NCI-H69 (cell line): Measurements from ENCODE around the gene TSPAN4.

Source experiments
- DNase-seq: peaks from one replicate; lab custom pipeline; 2025; lab: John Stamatoyannopoulos, UW

TSPAN4 gene

GRCh38 chr11:824292-824880, 18.3 kb upstream of the TSPAN4 start:
- peak; percentile 81 for DNase-seq

DNA sequence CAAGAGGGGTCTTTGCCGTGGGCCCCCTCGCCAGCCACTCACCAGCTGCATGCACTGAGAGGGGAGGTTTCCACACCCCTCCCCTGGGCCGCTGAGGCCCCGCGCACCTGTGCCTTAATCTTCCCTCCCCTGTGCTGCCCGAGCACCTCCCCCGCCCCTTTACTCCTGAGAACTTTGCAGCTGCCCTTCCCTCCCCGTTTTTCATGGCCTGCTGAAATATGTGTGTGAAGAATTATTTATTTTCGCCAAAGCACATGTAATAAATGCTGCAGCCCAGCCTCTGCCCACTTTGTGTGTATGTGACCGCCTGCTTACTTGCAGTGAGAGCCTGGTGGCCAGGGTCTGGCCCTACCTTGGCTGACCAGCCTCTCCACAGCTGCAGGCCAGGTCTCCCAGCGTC, 17.7 kb upstream of the TSPAN4 start:
- DNase-seq = peak; percentile 61

DNA sequence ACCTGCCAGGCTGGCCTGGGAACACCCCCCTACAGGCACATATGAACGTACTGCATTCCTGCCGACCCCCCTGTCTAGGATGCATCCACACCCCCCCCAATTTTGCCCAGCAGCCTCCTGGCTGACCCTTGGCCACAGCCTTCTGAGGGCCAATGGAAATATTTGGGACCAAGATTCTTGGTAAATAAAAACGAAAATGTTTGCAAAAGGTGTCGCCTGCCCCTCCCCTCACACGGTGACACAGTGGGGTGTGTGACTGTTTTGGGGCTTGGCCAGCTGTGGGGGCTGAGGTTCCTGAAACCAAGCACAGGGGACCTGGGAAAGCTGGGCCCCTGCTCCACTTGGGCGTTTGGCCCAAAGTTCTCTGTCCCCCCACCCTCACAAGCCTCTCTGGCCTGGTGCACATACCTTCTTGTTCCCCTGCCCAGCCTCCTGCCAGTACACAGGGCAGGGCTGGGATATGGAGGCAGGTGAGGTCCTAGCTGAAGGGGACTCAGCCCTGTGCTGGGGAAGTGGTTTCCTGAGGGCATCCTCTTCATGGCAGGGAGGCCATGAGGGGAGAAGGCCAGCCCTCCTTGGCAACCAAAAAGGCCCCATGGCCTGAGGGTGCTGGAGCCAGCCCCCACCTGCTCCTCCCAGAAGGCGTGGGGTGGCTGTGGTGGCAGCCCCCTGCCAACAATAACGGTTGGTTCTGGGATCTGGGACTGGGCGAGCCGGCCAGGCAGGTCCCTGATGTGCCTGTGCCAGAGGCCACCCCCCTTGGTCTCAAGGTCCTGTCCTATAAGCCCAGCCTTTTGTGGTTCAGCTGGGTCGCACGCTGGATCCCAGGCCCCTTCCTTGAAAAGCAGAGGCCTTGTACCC, 17.1 kb upstream of the TSPAN4 start:
- no peak for DNase-seq

DNA sequence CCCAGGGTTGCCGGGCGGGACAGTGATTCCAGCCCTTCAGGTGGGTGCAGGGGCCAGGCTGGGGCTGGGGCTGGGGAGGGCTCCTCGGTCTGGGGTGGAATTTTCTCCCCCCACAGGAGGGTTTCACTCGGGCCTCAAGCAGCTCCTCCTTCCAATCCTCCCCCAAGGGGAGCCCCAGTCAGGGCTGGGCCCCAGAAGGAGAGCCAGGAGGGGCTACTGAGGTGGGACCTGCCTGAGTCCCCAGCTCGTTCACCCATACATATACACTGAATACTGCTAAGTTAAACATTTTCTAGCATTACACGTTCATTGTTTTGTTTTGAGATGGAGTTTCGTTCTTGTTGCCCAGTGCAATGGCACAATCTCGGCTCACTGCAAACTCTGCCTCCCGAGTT, 16.4 kb upstream of the TSPAN4 start:
- no peak for DNase-seq

GRCh38 chr11:826836-827145, 15.9 kb upstream of the TSPAN4 start:
- no peak for DNase-seq

GRCh38 chr11:827146-827896, 15.3 kb upstream of the TSPAN4 start:
- DNase-seq = peak; percentile 49

- no peak for DNase-seq
Observed at GRCh38 chr11:827897-828192, 14.8 kb upstream of the TSPAN4 start, which contains the start of gene CRACR2B. Gene CRACR2B, plus strand, starts transcription at chr11:827919. Its CDS starts 689 bp downstream, at chr11:828608.

DNA sequence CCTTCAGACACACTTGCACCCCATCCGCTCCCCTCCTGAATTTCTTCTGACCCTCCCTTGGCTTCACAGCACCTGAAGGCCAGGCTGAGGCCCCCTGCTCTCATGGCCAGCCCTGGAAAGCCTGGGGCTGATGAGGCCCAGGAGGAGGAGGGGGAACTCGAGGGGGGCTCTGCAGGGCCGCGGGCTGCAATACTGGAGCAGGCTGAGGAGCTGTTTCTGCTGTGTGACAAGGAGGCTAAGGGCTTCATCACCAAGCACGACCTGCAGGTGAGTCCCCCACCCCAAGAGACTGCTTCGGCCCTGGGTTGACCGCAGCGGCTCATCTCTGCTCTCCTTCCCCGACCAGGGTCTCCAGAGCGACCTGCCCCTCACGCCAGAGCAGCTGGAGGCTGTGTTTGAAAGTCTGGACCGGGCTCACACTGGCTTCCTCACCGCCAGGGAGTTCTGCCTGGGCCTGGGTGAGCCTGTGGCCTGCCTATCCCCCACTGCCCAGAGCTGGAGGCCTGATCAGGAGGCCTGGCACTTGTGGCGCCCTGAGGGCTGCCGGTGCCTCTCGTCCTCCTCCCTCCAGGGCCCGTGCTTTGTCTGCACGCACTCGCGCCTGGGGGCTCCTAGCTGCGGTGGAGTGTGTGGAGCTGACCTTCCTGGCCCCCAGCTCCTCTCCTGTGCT, 14.0 kb upstream of the TSPAN4 start:
- DNase-seq = no peak

GRCh38 chr11:829176-829846, 13.3 kb upstream of the TSPAN4 start:
- DNase-seq = no peak

- DNase-seq = peak; percentile 68
Observed at GRCh38 chr11:829847-830294, 12.8 kb upstream of the TSPAN4 start.

DNA sequence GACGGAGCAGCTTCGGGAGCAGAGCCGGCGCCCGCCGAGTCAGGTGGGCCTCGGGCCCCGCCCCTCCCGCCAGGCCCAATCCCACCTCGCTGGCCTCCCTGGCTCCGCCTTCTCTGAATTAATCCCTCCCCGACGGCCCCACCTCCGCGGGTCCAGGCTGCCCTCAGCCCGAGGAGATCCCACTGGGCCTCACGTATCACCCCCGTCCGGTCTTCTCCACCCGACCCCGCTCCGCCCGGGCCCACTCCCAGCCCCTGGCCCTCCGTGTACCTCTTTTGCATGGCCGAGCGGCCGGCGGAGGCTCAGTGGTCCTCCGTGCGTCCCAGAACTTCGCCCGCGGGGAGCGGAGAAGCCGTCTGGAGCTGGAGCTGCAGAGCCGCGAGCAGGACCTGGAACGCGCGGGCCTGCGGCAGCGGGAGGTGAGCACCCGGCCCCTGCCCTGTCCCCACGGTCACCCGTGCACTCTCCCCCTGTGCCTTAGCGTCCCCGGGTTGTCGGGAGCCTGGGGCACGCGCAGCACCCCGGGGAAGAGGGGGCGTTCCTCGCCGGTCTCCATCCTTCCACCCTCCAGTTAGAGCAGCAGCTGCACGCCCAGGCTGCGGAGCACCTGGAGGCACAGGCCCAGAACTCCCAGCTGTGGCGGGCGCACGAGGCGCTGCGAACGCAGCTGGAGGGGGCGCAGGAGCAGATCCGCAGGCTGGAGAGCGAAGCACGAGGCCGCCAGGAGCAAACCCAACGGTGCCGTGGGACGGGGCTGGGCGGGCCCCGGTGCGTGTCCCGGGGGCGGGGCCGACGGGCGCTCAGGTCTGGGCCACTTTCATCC, 12.1 kb upstream of the TSPAN4 start:
- DNase-seq = peak; percentile 93

DNA sequence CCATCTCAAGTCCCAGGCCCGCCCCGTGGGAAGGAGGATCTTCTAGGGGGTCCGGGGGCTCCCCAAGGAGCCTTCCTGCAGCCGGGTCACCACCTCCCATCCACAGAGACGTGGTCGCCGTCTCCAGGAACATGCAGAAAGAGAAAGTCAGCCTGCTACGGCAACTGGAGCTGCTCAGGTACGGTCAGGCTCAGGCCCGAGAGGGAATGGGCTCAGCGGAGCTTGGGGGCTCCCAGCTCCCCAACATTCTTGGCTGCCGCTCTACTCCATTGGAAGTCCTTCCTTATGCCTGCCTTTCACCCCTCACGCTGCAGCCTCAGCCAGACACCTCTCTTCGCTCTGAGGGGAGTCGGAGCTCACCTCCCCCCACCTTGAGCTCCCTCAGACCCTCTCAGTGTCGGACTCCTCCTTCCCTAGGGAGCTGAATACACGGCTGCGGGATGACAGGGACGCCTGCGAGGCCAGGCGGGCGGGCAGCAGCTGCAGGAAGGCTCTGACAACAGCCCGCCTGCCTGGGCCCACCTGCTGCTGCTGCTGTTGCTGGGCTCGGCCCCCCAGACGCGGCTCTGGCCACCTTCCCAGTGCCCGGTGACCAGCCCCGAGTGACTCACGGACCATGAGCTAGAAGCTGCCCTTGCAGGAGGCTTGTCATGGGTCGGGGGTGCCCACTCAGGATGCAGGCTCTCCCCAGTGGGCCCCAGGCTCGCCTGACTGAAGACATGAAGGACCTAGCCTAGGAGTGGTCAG, 11.4 kb upstream of the TSPAN4 start:
- DNase-seq = peak; percentile 70

GRCh38 chr11:831961-832528, 10.6 kb upstream of the TSPAN4 start:
- DNase-seq = no peak

DNA sequence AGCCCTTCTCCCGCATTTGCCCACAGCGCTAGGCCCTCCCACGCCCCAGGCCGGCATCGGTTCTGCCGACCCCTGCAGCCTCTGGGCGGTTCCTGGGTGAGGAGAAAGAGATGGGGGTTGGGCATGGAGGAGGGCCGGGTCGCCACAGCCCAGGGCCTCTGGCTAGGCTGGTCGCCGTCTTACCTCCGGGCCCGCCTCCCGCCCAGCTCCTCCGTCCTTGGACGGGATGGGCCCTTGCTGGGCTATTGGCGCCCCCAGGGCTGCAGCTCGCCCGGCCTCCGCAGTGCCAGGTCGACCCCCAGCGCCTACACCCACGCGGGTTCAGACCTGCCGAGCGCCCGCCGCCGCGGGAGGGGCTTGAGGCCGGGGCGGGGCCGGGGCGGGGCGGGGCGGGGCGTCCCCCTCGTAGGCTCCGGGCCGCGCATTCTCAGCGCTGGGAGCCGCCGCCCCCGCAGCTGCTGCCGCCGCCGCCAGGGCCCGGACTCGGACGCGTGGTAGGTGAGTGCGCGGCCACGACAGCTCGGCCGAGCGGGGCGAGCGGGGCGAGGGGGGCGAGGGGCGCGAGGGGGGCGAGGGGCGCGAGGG, 10.0 kb upstream of the TSPAN4 start, which contains the start of gene CD151:
Gene CD151, plus strand, starts transcription at position 424 of the 585 bp plus-strand sequence. CDS start 3,118 bp downstream, outside the sequence.
- peak; percentile 85 for DNase-seq

DNA sequence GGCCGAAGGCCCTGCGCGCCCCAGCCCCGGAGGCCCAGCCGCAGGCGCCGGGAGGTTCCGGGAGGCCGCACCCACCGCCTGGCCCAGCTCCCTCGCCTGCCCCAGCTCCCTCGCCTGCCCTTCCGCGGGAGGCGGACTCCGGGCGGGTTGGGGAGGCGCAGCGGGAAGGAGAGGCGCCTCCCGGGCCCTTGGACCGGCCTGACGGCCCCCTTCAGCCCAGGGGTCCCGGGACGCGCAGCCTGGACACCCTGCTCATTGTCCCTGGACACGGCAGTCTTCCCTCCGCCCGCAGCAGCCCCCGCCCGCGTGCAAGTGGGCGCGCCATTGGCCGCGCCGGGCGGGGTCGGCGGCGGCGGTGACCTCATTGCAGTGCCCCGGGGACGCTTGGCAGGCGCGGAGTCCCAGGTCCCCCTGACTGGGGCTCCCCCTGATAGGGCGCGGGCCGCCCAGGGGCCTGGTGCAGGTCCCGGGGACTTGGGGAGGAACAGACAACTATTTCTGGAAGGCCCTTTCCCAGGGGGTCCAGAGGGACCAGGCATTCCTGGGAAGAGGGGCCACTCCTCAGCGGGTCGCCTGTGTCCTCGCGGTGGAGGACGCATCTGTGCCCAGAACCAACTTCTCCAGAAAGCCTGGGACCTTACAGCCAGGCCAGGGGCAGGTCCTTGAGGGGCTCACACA, 9.4 kb upstream of the TSPAN4 start:
- peak; percentile 70 for DNase-seq

GRCh38 chr11:833849-834311, 8.8 kb upstream of the TSPAN4 start:
- DNase-seq = peak; percentile 40

DNA sequence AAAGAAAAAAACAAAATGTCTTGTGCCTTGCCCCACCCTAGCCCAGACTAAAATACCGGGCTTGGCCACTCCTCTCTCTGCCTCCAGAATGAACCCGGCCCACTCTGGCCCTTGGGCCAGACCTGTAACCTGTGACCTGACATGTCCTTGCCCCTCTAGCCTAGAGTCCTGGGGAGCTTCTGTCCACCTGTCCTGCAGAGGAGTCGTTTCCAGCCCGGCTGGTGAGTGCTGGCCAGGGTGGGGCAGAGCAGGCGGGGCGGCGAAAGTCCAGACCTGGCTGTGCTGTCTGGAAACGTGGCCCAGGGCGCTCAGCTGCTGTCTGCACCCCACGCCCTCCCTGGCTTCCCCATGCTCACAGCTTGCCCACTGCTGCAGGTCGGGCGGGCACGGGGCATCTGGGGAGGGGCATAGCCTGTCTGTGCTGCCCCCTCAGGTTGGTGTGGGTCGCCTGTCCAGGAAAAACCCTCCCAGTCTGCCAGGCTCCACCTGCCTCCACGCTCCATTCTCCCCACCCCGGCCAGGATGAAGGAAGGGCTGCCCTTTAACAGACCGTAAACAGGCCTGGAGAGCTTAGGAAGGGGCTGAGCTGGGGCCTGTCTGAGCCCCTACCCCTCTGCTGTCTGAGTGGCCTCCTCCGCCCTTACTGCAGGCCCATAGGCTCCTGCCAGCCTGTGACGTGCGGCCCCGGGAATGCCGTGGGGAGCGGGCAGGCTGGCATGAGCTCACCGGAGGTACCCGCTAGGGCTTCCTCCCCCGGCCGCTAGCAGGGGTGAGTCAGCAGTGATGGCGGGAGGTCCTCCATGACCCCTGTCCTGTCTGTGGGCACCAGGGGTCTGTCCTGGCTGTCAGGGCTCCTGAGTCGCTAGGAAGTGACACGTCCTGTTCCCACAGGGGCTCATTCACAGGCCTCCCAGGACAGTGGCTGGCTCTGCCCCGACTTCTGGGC, 8.0 kb upstream of the TSPAN4 start:
- DNase-seq = peak; percentile 48

DNA sequence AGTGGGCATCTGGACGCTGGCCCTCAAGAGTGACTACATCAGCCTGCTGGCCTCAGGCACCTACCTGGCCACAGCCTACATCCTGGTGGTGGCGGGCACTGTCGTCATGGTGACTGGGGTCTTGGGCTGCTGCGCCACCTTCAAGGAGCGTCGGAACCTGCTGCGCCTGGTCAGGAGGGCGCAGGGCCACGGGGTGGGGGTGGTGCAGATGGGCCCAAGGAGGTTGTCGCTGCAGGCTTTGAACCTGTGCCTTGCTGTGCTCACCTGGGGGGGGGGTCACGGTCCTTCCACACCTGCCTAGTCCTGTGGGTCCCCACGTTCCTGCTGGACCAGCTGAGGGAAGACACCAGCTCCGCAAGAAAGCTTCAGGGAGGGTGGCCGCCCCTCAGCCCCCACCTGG, 6.4 kb upstream of the TSPAN4 start:
- DNase-seq = no peak
